Measurements from ENCODE around the gene NT5M.

DNA sequence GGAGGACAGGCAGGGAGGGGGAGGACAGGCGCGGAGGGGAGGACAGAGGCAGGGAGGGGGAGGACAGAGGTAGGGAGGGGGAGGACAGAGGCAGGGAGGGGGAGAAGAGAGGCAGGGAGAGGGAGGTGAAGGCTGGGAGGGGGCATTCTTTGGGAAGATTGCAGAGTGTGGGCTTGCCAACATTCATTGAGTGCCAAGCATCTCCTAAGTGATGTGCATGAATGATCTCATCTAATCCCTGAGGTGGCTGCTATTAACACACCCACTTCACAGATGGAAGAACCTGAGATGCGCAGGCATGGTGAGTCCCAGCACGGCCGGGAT, 58.3 kb downstream of the NT5M start:
- TF ChIP-seq, protein P1, sequence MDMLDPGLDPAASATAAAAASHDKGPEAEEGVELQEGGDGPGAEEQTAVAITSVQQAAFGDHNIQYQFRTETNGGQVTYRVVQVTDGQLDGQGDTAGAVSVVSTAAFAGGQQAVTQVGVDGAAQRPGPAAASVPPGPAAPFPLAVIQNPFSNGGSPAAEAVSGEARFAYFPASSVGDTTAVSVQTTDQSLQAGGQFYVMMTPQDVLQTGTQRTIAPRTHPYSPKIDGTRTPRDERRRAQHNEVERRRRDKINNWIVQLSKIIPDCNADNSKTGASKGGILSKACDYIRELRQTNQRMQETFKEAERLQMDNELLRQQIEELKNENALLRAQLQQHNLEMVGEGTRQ (CRISPR knock-in tag; IDR thresholded peaks at IDR 0.05): no peak
- no peak for TF ChIP-seq ZBED1 (IDR thresholded peaks at IDR 0.05)
- TF ChIP-seq, protein P2, sequence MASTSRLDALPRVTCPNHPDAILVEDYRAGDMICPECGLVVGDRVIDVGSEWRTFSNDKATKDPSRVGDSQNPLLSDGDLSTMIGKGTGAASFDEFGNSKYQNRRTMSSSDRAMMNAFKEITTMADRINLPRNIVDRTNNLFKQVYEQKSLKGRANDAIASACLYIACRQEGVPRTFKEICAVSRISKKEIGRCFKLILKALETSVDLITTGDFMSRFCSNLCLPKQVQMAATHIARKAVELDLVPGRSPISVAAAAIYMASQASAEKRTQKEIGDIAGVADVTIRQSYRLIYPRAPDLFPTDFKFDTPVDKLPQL (IDR thresholded peaks at IDR 0.05; ENCODE audit: extremely low read depth, insufficient read length): no peak
- TF ChIP-seq ADNP (tag; IDR thresholded peaks at IDR 0.05): no peak
- TF ChIP-seq, protein P3, sequence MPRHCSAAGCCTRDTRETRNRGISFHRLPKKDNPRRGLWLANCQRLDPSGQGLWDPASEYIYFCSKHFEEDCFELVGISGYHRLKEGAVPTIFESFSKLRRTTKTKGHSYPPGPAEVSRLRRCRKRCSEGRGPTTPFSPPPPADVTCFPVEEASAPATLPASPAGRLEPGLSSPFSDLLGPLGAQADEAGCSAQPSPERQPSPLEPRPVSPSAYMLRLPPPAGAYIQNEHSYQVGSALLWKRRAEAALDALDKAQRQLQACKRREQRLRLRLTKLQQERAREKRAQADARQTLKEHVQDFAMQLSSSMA (CRISPR knock-in tag; IDR thresholded peaks at IDR 0.05): no peak
- no peak for TF ChIP-seq POLR2A (conservative IDR thresholded peaks at IDR 0.05)
- TF ChIP-seq BMI1 (IDR thresholded peaks at IDR 0.05; ENCODE audit: low read length): no peak
- no peak for TF ChIP-seq ZBTB1 (CRISPR knock-in tag; IDR thresholded peaks at IDR 0.05; ENCODE audit: borderline replicate concordance, low read depth)
- TF ChIP-seq, protein P4, sequence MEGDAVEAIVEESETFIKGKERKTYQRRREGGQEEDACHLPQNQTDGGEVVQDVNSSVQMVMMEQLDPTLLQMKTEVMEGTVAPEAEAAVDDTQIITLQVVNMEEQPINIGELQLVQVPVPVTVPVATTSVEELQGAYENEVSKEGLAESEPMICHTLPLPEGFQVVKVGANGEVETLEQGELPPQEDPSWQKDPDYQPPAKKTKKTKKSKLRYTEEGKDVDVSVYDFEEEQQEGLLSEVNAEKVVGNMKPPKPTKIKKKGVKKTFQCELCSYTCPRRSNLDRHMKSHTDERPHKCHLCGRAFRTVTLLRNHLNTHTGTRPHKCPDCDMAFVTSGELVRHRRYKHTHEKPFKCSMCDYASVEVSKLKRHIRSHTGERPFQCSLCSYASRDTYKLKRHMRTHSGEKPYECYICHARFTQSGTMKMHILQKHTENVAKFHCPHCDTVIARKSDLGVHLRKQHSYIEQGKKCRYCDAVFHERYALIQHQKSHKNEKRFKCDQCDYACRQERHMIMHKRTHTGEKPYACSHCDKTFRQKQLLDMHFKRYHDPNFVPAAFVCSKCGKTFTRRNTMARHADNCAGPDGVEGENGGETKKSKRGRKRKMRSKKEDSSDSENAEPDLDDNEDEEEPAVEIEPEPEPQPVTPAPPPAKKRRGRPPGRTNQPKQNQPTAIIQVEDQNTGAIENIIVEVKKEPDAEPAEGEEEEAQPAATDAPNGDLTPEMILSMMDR (IDR thresholded peaks at IDR 0.05 in 2 of 3, conservative IDR thresholded peaks at IDR 0.05 in 1 of 3; ENCODE audit: insufficient read depth in 2 of 3, low read depth in 1 of 3, low read length in 3 of 3): no peak
- no peak for TF ChIP-seq ZNF224 (CRISPR knock-in tag; IDR thresholded peaks at IDR 0.05)
- TF ChIP-seq RBM39 (optimal IDR thresholded peaks at IDR 0.05; ENCODE audit: low read depth, low read length): no peak
- TF ChIP-seq, protein P5, sequence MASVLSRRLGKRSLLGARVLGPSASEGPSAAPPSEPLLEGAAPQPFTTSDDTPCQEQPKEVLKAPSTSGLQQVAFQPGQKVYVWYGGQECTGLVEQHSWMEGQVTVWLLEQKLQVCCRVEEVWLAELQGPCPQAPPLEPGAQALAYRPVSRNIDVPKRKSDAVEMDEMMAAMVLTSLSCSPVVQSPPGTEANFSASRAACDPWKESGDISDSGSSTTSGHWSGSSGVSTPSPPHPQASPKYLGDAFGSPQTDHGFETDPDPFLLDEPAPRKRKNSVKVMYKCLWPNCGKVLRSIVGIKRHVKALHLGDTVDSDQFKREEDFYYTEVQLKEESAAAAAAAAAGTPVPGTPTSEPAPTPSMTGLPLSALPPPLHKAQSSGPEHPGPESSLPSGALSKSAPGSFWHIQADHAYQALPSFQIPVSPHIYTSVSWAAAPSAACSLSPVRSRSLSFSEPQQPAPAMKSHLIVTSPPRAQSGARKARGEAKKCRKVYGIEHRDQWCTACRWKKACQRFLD (CRISPR knock-in tag; IDR thresholded peaks at IDR 0.05): no peak

Data from K562 (cell line).